Adipose tissue (tissue), 3 donors: ENCODE data around the gene PPM1K. TPM values are rescaled to one million over a fixed set of nuclear protein-coding genes. Genes with fewer than 3 reads are reported as not detected.

Source experiments
- H3K27ac ChIP-seq: one replicate; pipeline ENCODE4 v1.5.1; 2013; ENCODE audit warnings: low read depth, low read length
- WGBS, 3 donors: extraction: QIAGEN DNeasy Blood & Tissue Kit; methylation state at CpG; one replicate each; pipeline ENCODE4 v1.1.7; 2013; 5-methylcytosine and 5-hydroxymethylcytosine counted together
- polyA plus RNA-seq, 3 donors: library from polyadenylated mRNA; stranded (reverse); fragments of 200-250 nt; gene quantifications; one replicate each; pipeline ENCODE4 v1.2.3, GENCODE V29; 2013
- donor health status: healthy with polysubstance abuse.
- donor health status: Bipolar disorder and iron deficiency.
- donor health status: healthy.

Gene PPM1K
- polyA plus RNA-seq, 3 donors, result 4.4 to 7.5 (median 7.3) TPM

- WGBS, 3 donors, result 0% methylated on average over 64 to 66 of the region's 66 CpGs
- peak overlapping the region; percentile 68 for H3K27ac ChIP-seq
Measured at GRCh38 chr4:88283661-88284438, 511 bp downstream of the PPM1K start.

GRCh38 chr4:88280228-88280795, 4.0 kb downstream of the PPM1K start:
- 96 to 98% (median 98%) methylated on average over 6 of the region's 6 CpGs for WGBS, 3 donors
- no peak overlapping the region for H3K27ac ChIP-seq

GRCh38 chr4:88277711-88278225, 6.6 kb downstream of the PPM1K start:
- H3K27ac ChIP-seq, result no peak overlapping the region
- 86 to 92% (median 89%) methylated on average over 3 of the region's 3 CpGs for WGBS, 3 donors

GRCh38 chr4:88276952-88277710, 7.2 kb downstream of the PPM1K start:
- 80 to 88% (median 83%) methylated on average over 8 of the region's 8 CpGs for WGBS, 3 donors
- no peak overlapping the region for H3K27ac ChIP-seq

GRCh38 chr4:88275949-88276515, 8.3 kb downstream of the PPM1K start:
- WGBS, 3 donors, result 58 to 86% (median 81%) methylated on average over 4 of the region's 4 CpGs
- H3K27ac ChIP-seq, result no peak overlapping the region

- H3K27ac ChIP-seq, result no peak overlapping the region
- WGBS, 3 donors, result 30 to 39% (median 35%) methylated on average over 1 of the region's 1 CpG
Measured at GRCh38 chr4:88275516-88275915, 8.8 kb downstream of the PPM1K start.

- WGBS, 3 donors, result 56 to 97% (median 82%) methylated on average over 1 of the region's 1 CpG
- H3K27ac ChIP-seq, result no peak overlapping the region
Measured at GRCh38 chr4:88268913-88269312, 15.4 kb downstream of the PPM1K start.

GRCh38 chr4:88264336-88264735, 20.0 kb downstream of the PPM1K start:
- WGBS, 3 donors, result 74 to 95% (median 91%) methylated on average over 1 of the region's 1 CpG
- no peak overlapping the region for H3K27ac ChIP-seq

GRCh38 chr4:88257726-88258125, 26.6 kb downstream of the PPM1K start:
- no peak overlapping the region for H3K27ac ChIP-seq
- 96 to 97% (median 96%) methylated on average over 2 of the region's 2 CpGs for WGBS, 3 donors

- H3K27ac ChIP-seq, result no peak overlapping the region
- 75 to 81% (median 76%) methylated on average over 2 of the region's 2 CpGs for whole genome bisulfite sequencing, 3 donors
Measured at GRCh38 chr4:88255111-88255510, 29.2 kb downstream of the PPM1K start.

GRCh38 chr4:88251924-88252323, 32.4 kb downstream of the PPM1K start:
- 72 to 89% (median 74%) methylated on average over 3 of the region's 3 CpGs for WGBS, 3 donors
- no peak overlapping the region for H3K27ac ChIP-seq

- 51 to 72% (median 70%) methylated on average over 3 of the region's 3 CpGs for WGBS, 3 donors
Measured at GRCh38 chr4:88247148-88247547, 37.2 kb downstream of the PPM1K start.

GRCh38 chr4:88246600-88246999, 37.8 kb downstream of the PPM1K start:
- H3K27ac ChIP-seq, result no peak overlapping the region
- 73 to 77% (median 76%) methylated on average over 2 of the region's 2 CpGs for WGBS, 3 donors

More at GRCh38 chr4:88247148-88247547, 37.2 kb downstream of the PPM1K start:
- no peak overlapping the region for H3K27ac ChIP-seq

- WGBS, 3 donors, result 69 to 81% (median 72%) methylated on average over 17 of the region's 17 CpGs
- H3K27ac ChIP-seq, result no peak overlapping the region
Measured at GRCh38 chr4:88244816-88245579, 39.4 kb downstream of the PPM1K start.

GRCh38 chr4:88244056-88244455, 40.3 kb downstream of the PPM1K start:
- no peak overlapping the region for H3K27ac ChIP-seq
- 85 to 91% (median 88%) methylated on average over 13 of the region's 13 CpGs for WGBS, 3 donors

- H3K27ac ChIP-seq, result no peak overlapping the region
- 79 to 91% (median 86%) methylated on average over 1 of the region's 1 CpG for WGBS, 3 donors
Measured at GRCh38 chr4:88242144-88242543, 42.2 kb downstream of the PPM1K start.

GRCh38 chr4:88240297-88240714, 44.1 kb downstream of the PPM1K start:
- WGBS, 3 donors, result 48 to 72% (median 55%) methylated on average over 1 of the region's 1 CpG
- no peak overlapping the region for H3K27ac ChIP-seq
